Measurements from ENCODE around the gene TSFM. TPM values are rescaled to one million over a fixed set of nuclear protein-coding genes. Genes with fewer than 3 reads are reported as not detected.

The TSFM gene
- total and polyA plus RNA-seq, 4 donors: 17.1 to 40.0 (median 26.0) TPM

GRCh38 chr12:57830393-57830792, 47.8 kb downstream of the TSFM start:
- no peaks in the 10 kb centered on the region for H3K27me3 ChIP-seq (ENCODE audit: control insufficient read depth in 3 of 3, insufficient read depth in 3 of 3, low read length in 2 of 3)
- H3K36me3 ChIP-seq (ENCODE audit: control insufficient read depth in 4 of 4, insufficient read depth in 4 of 4, low read length in 4 of 4): peaks cover 18 to 46% (median 31%) of the 10 kb centered on the region in 4 donors
- H3K9me3 ChIP-seq (ENCODE audit: control insufficient read depth in 4 of 4, insufficient read depth in 3 of 4, low read length in 3 of 4): no peaks in the 10 kb centered on the region
- DNase-seq (no peak), ATAC-seq (ENCODE audit: insufficient read depth, low FRiP score) (no peak)
- H3K27ac ChIP-seq (ENCODE audit: low read depth in 1 of 2, low read length in 1 of 2): peak overlapping the region in 1 of 2 donors; percentile 69
- H3K4me1 ChIP-seq (ENCODE audit: control insufficient read depth in 5 of 5, insufficient read depth in 5 of 5, low read length in 5 of 5): peaks cover 26 to 42% (median 37%) of the 10 kb centered on the region in 5 donors
- WGBS, 2 donors: 89 to 92% methylated on average over 2 of the region's 2 CpGs
- no peak overlapping the region for H3K9ac ChIP-seq (ENCODE audit: insufficient read depth in 1 of 2, low read length in 2 of 2)
- H3K4me3 ChIP-seq: no peak overlapping the region
- no peak for TF ChIP-seq CTCF (IDR thresholded peaks at IDR 0.05; ENCODE audit: control extremely low read depth, extremely low read depth)

- Histone ChIP-seq H3K9ac (ENCODE audit: insufficient read depth in 1 of 2, low read length in 2 of 2) (no peak overlapping the region), H3K4me3 (no peak overlapping the region)
- peak; percentile 31 for ATAC-seq (ENCODE audit: insufficient read depth, low FRiP score)
Measured at GRCh38 chr12:57832966-57833365, 50.4 kb downstream of the TSFM start.

GRCh38 chr12:57833672-57834071, 51.1 kb downstream of the TSFM start:
- Histone ChIP-seq H3K9ac (ENCODE audit: insufficient read depth in 1 of 2, low read length in 2 of 2) (no peak overlapping the region), H3K4me3 (no peak overlapping the region), H3K27ac (ENCODE audit: low read depth in 1 of 2, low read length in 1 of 2) (peak overlapping the region in 1 of 2 donors; percentile 80), H3K36me3 (ENCODE audit: control insufficient read depth in 4 of 4, insufficient read depth in 4 of 4, low read length in 4 of 4) (peaks cover 1 to 23% (median 6%) of the 10 kb centered on the region in 4 donors), H3K9me3 (ENCODE audit: control insufficient read depth in 4 of 4, insufficient read depth in 3 of 4, low read length in 3 of 4) (no peaks in the 10 kb centered on the region), H3K4me1 (ENCODE audit: control insufficient read depth in 5 of 5, insufficient read depth in 5 of 5, low read length in 5 of 5) (peaks cover 54 to 75% (median 58%) of the 10 kb centered on the region in 5 donors), H3K27me3 (ENCODE audit: control insufficient read depth in 3 of 3, insufficient read depth in 3 of 3, low read length in 2 of 3) (no peaks in the 10 kb centered on the region)
- ATAC-seq (ENCODE audit: insufficient read depth, low FRiP score) (no peak), DNase-seq (no peak)
- no peak for TF ChIP-seq CTCF (IDR thresholded peaks at IDR 0.05; ENCODE audit: control extremely low read depth, extremely low read depth)
- WGBS, 2 donors: 57 to 66% methylated on average over 3 of the region's 3 CpGs

More at GRCh38 chr12:57832966-57833365, 50.4 kb downstream of the TSFM start:
- Histone ChIP-seq H3K4me1 (ENCODE audit: control insufficient read depth in 5 of 5, insufficient read depth in 5 of 5, low read length in 5 of 5) (peaks cover 47 to 68% (median 51%) of the 10 kb centered on the region in 5 donors), H3K36me3 (ENCODE audit: control insufficient read depth in 4 of 4, insufficient read depth in 4 of 4, low read length in 4 of 4) (peaks cover 4 to 21% (median 6%) of the 10 kb centered on the region in 4 donors), H3K27ac (ENCODE audit: low read depth in 1 of 2, low read length in 1 of 2) (peak overlapping the region in 1 of 2 donors; percentile 44), H3K27me3 (ENCODE audit: control insufficient read depth in 3 of 3, insufficient read depth in 3 of 3, low read length in 2 of 3) (no peaks in the 10 kb centered on the region), H3K9me3 (ENCODE audit: control insufficient read depth in 4 of 4, insufficient read depth in 3 of 4, low read length in 3 of 4) (no peaks in the 10 kb centered on the region)
- WGBS, 2 donors: 35 to 51% methylated on average over 10 of the region's 10 CpGs
- DNase-seq: no peak
- no peak for TF ChIP-seq CTCF (IDR thresholded peaks at IDR 0.05; ENCODE audit: control extremely low read depth, extremely low read depth)

Data from lung (tissue), 12 donors.